Nephron (organoid): ENCODE results near the gene PLSCR4.

ENCODE experiments used
- H3K27ac Mint-ChIP-seq, 3 experiments: 2 replicates each; pipeline ENCODE4 v1.8.0; 2020; ENCODE audit warnings: mixed read lengths in 3 of 3, mild to moderate bottlenecking in 2 of 3, moderate library complexity in 1 of 3
- H3K27me3 Mint-ChIP-seq: 2 replicates; pipeline ENCODE4 v1.8.0; 2021; ENCODE audit warnings: low read depth, mild to moderate bottlenecking, moderate library complexity, mixed read lengths
- H3K36me3 Mint-ChIP-seq: 2 replicates; pipeline ENCODE4 v1.8.0; 2020; ENCODE audit warnings: low read depth, mixed read lengths
- H3K4me1 Mint-ChIP-seq: 2 replicates; pipeline ENCODE4 v1.8.0; 2020; ENCODE audit warnings: mixed read lengths
- H3K4me3 Mint-ChIP-seq, 3 experiments: 2 replicates each; pipeline ENCODE4 v1.8.0; 2020; ENCODE audit warnings: mild to moderate bottlenecking in 3 of 3, mixed read lengths in 3 of 3, moderate library complexity in 2 of 3
- H3K9me3 Mint-ChIP-seq: 2 replicates; pipeline ENCODE4 v1.8.0; 2020; ENCODE audit warnings: mixed read lengths
- CTCF ChIP-seq, 3 experiments: fragments of 200-600 bp; sonication (generic); IDR thresholded peaks; one replicate each; pipeline ENCODE4 v1.5.0; 2021; ENCODE audit warnings: antibody characterized with exemption in 3 of 3; ENCODE audit not compliant: unreplicated experiment in 3 of 3

The PLSCR4 gene

DNA sequence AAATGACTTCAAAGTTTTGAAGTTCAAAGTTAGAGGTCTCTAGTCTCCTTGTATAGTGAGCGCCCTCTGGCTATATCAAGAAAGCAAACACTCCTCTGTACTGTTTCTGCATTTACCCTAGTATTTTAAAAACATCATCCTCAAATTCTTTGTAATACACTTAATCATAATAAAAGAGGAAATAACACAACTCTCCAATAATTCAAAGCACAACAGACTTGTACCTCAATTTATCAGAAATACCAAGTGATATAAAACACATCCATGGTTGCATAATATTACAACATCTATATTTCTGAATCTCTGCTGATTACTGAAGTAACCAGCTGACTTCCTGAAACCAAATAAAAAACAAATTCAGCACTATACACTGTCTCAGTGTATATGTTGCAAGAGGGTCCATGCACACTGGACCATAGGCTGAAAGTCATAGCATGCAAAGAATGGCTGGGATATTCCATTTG lies 102.4 kb downstream of the PLSCR4 start:
- peaks cover 61% of the 10 kb centered on the region for H3K4me1 Mint-ChIP-seq
- peak overlapping the region; percentile 73 to 77 (median 74) for H3K27ac Mint-ChIP-seq
- no peaks in the 10 kb centered on the region for H3K9me3 Mint-ChIP-seq
- H3K4me3 Mint-ChIP-seq = no peak overlapping the region
- TF ChIP-seq CTCF (IDR thresholded peaks at IDR 0.05; ENCODE audit: unreplicated experiment in 3 of 3) = peak; percentile 21 to 28 (median 28)
- H3K27me3 Mint-ChIP-seq = no peaks in the 10 kb centered on the region
- H3K36me3 Mint-ChIP-seq = peaks cover 24% of the 10 kb centered on the region

- peaks cover 62% of the 10 kb centered on the region for H3K4me1 Mint-ChIP-seq
- no peaks in the 10 kb centered on the region for H3K27me3 Mint-ChIP-seq
- no peaks in the 10 kb centered on the region for H3K9me3 Mint-ChIP-seq
- no peak for TF ChIP-seq CTCF (IDR thresholded peaks at IDR 0.05; ENCODE audit: unreplicated experiment in 3 of 3)
- no peak overlapping the region for H3K4me3 Mint-ChIP-seq
- peak overlapping the region; percentile 47 to 50 (median 49) for H3K27ac Mint-ChIP-seq
- H3K36me3 Mint-ChIP-seq = peaks cover 5% of the 10 kb centered on the region
These were observed 105.3 kb downstream of the PLSCR4 start for GRCh38 chr3:146145642-146146041.

GRCh38 chr3:146142757-146143156 lies 108.1 kb downstream of the PLSCR4 start:
- peaks cover 5% of the 10 kb centered on the region for H3K36me3 Mint-ChIP-seq
- H3K9me3 Mint-ChIP-seq = no peaks in the 10 kb centered on the region
- no peak for TF ChIP-seq CTCF (IDR thresholded peaks at IDR 0.05; ENCODE audit: unreplicated experiment in 3 of 3)
- H3K27me3 Mint-ChIP-seq = no peaks in the 10 kb centered on the region
- H3K4me1 Mint-ChIP-seq = peaks cover 39% of the 10 kb centered on the region
- peak overlapping the region; percentile 2 to 33 (median 28) for H3K4me3 Mint-ChIP-seq
- H3K27ac Mint-ChIP-seq = peak overlapping the region in 1 of 3 experiments; percentile 95
